A673 (cell line): Measurements from ENCODE around the gene MTAP.

Source experiments
- EZH2 ChIP-seq: fragments of 200-600 bp; sonication (generic); IDR thresholded peaks from 2 replicates; pipeline ENCODE4 v1.6.1; 2017; ENCODE audit warnings: borderline replicate concordance, low read depth, mild to moderate bottlenecking, mixed read lengths, antibody characterized with exemption, low read length; ENCODE audit not compliant: poor library complexity, severe bottlenecking
- TF ChIP-seq, protein P1 (sequence below): fragments of 300-800, 200-600 bp; sonication (generic); conservative IDR thresholded peaks from 2 replicates; pipeline ENCODE4 v1.5.1; 2017; ENCODE audit warnings: low read depth, mild to moderate bottlenecking, antibody characterized with exemption, low read length, moderate library complexity, mixed read lengths

DNA sequence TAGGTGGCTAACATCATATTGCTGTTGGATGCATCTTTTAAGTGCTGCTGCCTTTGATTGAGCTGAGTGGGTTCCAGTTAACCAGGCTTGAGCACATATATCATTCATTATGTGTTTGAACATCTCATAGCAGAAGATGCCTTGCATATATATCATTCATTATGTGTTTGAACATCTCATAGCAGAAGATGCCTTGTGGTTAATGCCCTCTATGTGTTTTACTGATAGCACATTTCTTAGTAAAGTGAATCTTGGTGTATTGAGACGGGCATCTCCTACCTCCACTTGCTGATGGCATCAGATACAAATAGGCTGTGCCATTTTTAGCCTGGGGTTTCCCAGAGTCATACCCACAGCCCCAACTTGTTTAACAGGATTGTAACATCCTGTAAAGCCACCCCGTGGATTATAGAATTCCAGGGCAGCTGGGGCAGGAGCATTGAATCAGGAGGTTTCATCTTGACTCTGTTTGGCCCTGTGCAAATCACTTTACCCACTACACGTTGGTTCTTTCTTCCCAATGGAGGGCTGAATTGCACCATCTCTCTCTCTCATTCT lies 26.5 kb downstream of the MTAP start:
- no peak for TF ChIP-seq EZH2
- TF ChIP-seq, protein P1, sequence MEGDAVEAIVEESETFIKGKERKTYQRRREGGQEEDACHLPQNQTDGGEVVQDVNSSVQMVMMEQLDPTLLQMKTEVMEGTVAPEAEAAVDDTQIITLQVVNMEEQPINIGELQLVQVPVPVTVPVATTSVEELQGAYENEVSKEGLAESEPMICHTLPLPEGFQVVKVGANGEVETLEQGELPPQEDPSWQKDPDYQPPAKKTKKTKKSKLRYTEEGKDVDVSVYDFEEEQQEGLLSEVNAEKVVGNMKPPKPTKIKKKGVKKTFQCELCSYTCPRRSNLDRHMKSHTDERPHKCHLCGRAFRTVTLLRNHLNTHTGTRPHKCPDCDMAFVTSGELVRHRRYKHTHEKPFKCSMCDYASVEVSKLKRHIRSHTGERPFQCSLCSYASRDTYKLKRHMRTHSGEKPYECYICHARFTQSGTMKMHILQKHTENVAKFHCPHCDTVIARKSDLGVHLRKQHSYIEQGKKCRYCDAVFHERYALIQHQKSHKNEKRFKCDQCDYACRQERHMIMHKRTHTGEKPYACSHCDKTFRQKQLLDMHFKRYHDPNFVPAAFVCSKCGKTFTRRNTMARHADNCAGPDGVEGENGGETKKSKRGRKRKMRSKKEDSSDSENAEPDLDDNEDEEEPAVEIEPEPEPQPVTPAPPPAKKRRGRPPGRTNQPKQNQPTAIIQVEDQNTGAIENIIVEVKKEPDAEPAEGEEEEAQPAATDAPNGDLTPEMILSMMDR, result no peak
